Spinal cord (tissue), 10 donors: ENCODE results near the gene CAPZB. TPM values are rescaled to one million over a fixed set of nuclear protein-coding genes. Genes with fewer than 3 reads are reported as not detected.

Source experiments
- DNase-seq, 6 donors: peaks; one replicate each; pipeline versions ENCODE4 v3.0.0 to v3.0.0-alpha.2; 2013 to 2015; ENCODE audit warnings: low spot score in 6 of 6, low read depth in 4 of 6
- H3K27ac ChIP-seq: one replicate; pipeline ENCODE4 v1.5.1; 2013; ENCODE audit warnings: low read depth, low read length, control low read depth
- H3K27me3 ChIP-seq: one replicate; pipeline ENCODE4 v1.6.1; 2013; ENCODE audit warnings: low read length; ENCODE audit not compliant: control insufficient read depth, insufficient read depth
- H3K36me3 ChIP-seq: one replicate; pipeline ENCODE4 v1.6.1; 2013; ENCODE audit warnings: low read length; ENCODE audit not compliant: control insufficient read depth, insufficient read depth
- H3K4me1 ChIP-seq: one replicate; pipeline ENCODE4 v1.6.1; 2013; ENCODE audit warnings: low read length; ENCODE audit not compliant: control insufficient read depth, insufficient read depth
- H3K4me3 ChIP-seq: one replicate; pipeline ENCODE4 v1.5.1; 2013; ENCODE audit warnings: low read depth, low read length, control low read depth
- H3K9me3 ChIP-seq: one replicate; pipeline ENCODE4 v1.6.1; 2013; ENCODE audit warnings: low read length; ENCODE audit not compliant: control insufficient read depth, insufficient read depth
- WGBS: methylation state at CpG from one replicate; pipeline ENCODE4 v1.1.5; 2013; ENCODE audit warnings: missing lambda C conversion rate; ENCODE audit not compliant: insufficient coverage; 5-methylcytosine and 5-hydroxymethylcytosine counted together
- polyA plus RNA-seq, 2 donors: library from polyadenylated mRNA; unstranded; fragments of 120-200 nt; gene quantifications; one replicate each; pipeline ENCODE4 v1.2.1, GENCODE V29; 2013; ENCODE audit not compliant: insufficient read length in 2 of 2
- total RNA-seq, 2 donors: library from RNA; depleted of rRNA in 1 of 2; stranded (reverse); fragments of 120-200 nt in 1 of 2; fragments of >200 nt in 1 of 2; gene quantifications; one replicate each; pipeline versions ENCODE4 v1.2.3 to v1.2.4, GENCODE V29; 2013 to 2014
- donor health status: healthy.

Gene CAPZB
- total and polyA plus RNA-seq, 4 donors = 78.8 to 312 (median 243) TPM

DNA sequence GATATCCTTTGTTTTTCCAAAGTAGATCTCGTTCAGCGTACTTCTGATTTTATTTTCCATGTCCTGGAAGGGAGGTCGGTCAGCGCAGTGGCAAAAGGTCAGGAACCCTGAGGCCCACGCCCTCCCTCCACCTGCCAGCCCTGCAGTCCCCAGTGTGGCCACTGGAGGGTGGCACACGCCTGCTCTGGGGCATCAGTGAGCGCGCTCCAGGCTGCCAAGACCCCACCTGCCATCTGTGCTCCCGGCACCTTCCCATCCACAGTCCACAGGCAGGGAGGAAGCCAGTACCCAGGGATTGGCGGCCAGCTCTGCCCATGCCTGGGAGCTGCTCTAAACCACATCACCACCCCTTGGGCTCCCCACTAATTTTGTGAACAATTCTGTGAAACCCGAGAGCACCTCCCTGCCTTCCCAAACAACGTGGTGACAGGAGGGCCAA is 140.9 kb downstream of the CAPZB start:
- no peaks in the 10 kb centered on the region for H3K9me3 ChIP-seq
- WGBS = 66% methylated on average over 11 of the region's 12 CpGs
- DNase-seq = peak in 2 of 6 donors; percentile 42 to 53
- H3K36me3 ChIP-seq = peaks cover 73% of the 10 kb centered on the region
- H3K27me3 ChIP-seq = no peaks in the 10 kb centered on the region
- H3K4me3 ChIP-seq = no peak overlapping the region
- H3K4me1 ChIP-seq = peaks cover 49% of the 10 kb centered on the region
- H3K27ac ChIP-seq = no peak overlapping the region

DNA sequence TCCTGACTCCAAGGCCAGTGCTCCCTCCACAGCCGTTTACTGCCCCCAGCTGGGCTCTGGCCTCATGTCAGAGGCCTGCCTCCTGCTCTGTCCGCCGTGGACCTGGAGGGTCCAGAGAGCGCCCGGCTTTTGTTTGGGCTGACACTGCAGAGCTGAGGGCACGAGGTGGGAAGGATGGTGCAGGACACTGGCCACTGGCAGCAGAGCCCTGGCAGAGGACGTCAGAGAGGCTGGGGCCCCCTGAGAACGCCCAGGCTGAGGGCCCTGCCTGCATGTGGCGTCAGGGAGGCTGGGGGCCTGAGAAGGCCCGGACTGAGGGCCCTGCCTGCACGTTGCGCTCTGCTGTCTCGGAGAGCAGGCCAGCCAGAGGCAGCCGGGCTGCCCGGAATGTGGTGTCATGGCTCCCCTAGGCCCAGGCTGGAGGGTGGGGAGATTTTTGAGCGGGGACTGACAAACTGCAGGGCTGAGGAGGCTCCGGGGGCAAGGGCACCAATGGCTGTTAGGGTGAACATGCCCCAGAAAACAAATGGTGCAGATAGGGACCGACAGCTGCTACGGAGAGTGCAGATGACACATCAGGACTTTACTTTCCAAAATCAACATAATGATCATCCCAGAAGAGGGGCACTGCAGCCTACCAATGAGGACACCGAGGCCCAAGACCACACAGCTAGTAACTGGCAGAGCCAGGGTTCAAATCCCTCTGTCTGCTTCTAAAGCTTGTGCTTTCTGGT is 141.6 kb downstream of the CAPZB start:
- H3K27ac ChIP-seq = no peak overlapping the region
- peaks cover 71% of the 10 kb centered on the region for H3K36me3 ChIP-seq
- H3K4me3 ChIP-seq = no peak overlapping the region
- 85% methylated on average over 19 of the region's 20 CpGs for WGBS
- no peaks in the 10 kb centered on the region for H3K27me3 ChIP-seq
- no peaks in the 10 kb centered on the region for H3K9me3 ChIP-seq
- DNase-seq = no peak
- peaks cover 46% of the 10 kb centered on the region for H3K4me1 ChIP-seq

- Histone ChIP-seq H3K4me1 (peaks cover 44% of the 10 kb centered on the region), H3K27me3 (no peaks in the 10 kb centered on the region), H3K36me3 (peaks cover 73% of the 10 kb centered on the region), H3K27ac (peak overlapping the region; percentile 57), H3K4me3 (no peak overlapping the region), H3K9me3 (no peaks in the 10 kb centered on the region)
- no peak for DNase-seq
- 88% methylated on average over 21 of the region's 33 CpGs for WGBS
Observed at GRCh38 chr1:19342894-19343616, 142.3 kb downstream of the CAPZB start.

DNA sequence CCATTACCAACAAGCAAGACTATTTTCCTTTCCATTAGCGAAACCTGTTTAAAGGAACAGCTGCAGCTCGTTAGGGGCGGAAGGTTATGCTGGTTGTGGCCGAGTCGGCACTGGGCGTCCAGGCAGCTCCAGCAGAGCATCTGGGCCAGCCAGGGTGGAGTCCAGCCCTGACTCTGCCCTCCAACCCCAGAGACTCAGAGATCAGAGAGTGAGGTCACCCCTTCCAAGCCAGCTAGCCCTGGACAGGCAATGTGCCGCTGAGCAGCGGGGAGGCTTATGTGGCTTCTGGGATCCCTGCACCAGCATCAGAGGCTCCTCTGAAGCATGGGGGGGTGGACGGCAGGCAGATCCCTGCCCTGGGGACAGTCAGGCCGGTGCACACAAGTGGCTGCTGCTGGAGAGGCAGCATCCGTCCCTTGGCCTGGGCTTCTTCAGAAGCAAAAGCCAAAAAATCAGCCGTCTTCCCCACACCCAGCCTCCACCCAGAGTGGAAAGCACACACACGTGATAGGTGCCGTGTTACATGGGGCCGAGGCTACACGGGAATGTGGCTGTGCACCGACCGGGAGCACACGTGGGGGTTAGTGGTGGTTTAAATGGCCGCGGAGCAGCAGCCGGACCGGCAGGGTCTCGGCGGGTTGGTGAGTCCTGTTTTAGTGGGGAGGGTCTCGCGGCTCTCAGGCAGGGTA is 143.1 kb downstream of the CAPZB start:
- Histone ChIP-seq H3K4me1 (peaks cover 41% of the 10 kb centered on the region), H3K27ac (peak overlapping the region; percentile 78), H3K4me3 (no peak overlapping the region), H3K9me3 (no peaks in the 10 kb centered on the region), H3K27me3 (no peaks in the 10 kb centered on the region), H3K36me3 (peaks cover 76% of the 10 kb centered on the region)
- DNase-seq = peak in 1 of 6 donors; percentile 61
- 85% methylated on average over 26 of the region's 27 CpGs for WGBS

DNA sequence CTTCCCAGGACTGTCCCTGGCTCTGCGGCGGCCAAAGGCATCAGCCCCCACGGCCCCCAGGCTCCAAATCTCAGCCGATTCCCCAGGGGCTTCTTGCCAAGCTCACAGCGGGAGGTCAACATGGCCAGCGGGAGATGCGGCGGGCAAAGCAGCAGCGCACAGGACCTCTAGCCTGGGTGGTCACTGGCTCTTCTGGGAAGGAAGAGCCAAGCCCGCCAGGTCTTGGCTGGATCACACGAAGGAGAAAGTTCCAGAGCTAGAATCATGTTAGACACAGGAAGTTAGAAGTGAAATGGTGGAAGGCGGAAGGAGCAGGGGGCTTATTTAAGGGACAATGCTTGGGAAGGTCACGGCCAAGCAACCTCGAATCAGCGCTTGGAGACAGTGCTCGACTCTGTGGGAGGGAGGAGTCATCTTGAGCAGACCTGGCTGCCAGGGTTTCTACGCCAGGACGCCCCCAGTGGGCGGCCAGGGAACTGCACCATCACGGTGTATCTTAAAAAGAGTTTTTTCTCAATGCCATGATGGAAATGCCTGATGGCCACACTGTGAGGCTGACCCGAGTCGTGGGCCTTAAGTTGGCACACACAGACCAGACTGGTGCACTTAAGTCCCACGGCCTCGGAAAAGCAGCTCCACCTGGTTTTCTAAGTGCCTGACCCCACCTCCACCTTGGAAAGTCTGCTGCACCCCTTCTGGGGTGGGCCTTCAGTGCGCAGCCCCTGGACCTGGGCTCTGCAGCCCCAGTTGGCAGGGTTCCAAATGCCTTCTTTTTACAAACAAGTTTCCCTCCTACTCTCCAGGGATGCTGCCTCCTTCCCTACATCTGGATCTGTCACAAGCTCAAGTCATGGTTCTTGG is 143.9 kb downstream of the CAPZB start:
- peaks cover 77% of the 10 kb centered on the region for H3K36me3 ChIP-seq
- WGBS = 46% methylated on average over 25 of the region's 25 CpGs
- peak overlapping the region; percentile 78 for H3K27ac ChIP-seq
- no peak overlapping the region for H3K4me3 ChIP-seq
- H3K27me3 ChIP-seq = no peaks in the 10 kb centered on the region
- DNase-seq = peak in 2 of 6 donors; percentile 70 to 71
- H3K4me1 ChIP-seq = peaks cover 40% of the 10 kb centered on the region
- no peaks in the 10 kb centered on the region for H3K9me3 ChIP-seq

GRCh38 chr1:19340387-19340937 is 144.9 kb downstream of the CAPZB start:
- WGBS = 96% methylated on average over 14 of the region's 14 CpGs
- no peak for DNase-seq
- H3K9me3 ChIP-seq = no peaks in the 10 kb centered on the region
- peaks cover 80% of the 10 kb centered on the region for H3K36me3 ChIP-seq
- no peak overlapping the region for H3K4me3 ChIP-seq
- H3K27me3 ChIP-seq = no peaks in the 10 kb centered on the region
- peaks cover 40% of the 10 kb centered on the region for H3K4me1 ChIP-seq
- no peak overlapping the region for H3K27ac ChIP-seq

DNA sequence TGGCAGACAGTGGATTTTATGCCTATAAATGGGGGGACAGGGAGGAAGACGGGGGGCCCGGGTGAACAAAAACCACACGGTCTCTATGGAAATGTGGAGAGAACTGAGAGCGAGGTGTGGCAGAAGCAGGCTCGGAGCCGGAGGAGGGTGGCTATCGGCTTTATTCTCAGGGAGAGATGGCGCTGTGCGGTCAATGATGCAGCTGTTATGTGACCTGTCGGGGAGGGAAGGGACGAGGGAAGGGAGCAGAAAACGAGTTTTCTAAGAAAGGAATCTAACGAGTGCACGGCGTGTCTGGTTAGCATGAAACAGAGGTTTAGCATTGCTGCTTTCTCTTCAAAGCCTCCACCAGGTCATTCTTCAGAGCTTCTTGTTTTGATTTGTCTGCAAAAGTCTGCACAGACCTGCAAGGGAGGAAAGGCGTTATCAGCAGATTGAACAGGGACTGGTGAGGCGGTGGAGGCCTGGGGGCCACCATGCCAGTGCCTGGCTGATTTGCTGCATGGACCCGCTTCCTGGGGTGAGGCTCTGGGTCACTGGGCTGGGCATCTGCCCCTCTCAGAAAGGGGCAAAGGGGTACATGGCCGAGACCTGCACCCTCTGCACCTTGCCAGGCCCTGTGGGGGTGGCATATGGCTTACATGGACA is 146.0 kb downstream of the CAPZB start:
- DNase-seq = peak in 2 of 6 donors; percentile 43 to 62
- no peaks in the 10 kb centered on the region for H3K9me3 ChIP-seq
- WGBS = 46% methylated on average over 16 of the region's 19 CpGs
- no peak overlapping the region for H3K27ac ChIP-seq
- peaks cover 74% of the 10 kb centered on the region for H3K36me3 ChIP-seq
- peaks cover 36% of the 10 kb centered on the region for H3K4me1 ChIP-seq
- no peaks in the 10 kb centered on the region for H3K27me3 ChIP-seq
- no peak overlapping the region for H3K4me3 ChIP-seq

DNA sequence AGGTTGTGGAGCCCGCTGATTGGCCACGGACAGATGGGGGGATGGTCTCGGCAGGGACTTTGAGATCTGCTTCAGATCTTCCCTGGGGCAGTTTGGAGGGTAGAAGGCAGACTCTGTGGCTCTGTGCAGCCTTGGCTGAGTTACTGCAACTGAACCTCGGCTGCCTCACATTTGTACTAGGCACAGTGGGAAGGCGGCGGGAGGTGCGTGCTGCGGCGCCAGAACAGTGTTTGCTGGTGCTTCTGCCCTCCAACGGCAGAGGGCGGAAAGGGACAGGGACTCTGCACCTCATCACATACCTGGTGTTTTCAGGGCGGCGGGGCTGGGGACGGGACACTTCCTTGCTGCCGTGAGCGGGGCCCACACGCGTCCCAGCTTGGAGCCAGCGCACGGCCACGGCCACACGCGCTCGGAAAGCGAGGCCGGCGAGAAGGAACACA is 147.0 kb downstream of the CAPZB start:
- Histone ChIP-seq H3K27me3 (no peaks in the 10 kb centered on the region), H3K36me3 (peaks cover 68% of the 10 kb centered on the region), H3K4me1 (peaks cover 30% of the 10 kb centered on the region), H3K9me3 (no peaks in the 10 kb centered on the region), H3K27ac (no peak overlapping the region), H3K4me3 (no peak overlapping the region)
- WGBS = 36% methylated on average over 23 of the region's 27 CpGs
- DNase-seq = peak in 2 of 6 donors; percentile 47 to 54
